ENCODE data around the gene PPP2R2C. TPM values are rescaled to one million over a fixed set of nuclear protein-coding genes. Genes with fewer than 3 reads are reported as not detected.

PPP2R2C gene
- total and polyA plus RNA-seq, 2 donors (not counting 1 experiment from before 2014, with no cell fraction given): 0.10 to 0.17 TPM

DNA sequence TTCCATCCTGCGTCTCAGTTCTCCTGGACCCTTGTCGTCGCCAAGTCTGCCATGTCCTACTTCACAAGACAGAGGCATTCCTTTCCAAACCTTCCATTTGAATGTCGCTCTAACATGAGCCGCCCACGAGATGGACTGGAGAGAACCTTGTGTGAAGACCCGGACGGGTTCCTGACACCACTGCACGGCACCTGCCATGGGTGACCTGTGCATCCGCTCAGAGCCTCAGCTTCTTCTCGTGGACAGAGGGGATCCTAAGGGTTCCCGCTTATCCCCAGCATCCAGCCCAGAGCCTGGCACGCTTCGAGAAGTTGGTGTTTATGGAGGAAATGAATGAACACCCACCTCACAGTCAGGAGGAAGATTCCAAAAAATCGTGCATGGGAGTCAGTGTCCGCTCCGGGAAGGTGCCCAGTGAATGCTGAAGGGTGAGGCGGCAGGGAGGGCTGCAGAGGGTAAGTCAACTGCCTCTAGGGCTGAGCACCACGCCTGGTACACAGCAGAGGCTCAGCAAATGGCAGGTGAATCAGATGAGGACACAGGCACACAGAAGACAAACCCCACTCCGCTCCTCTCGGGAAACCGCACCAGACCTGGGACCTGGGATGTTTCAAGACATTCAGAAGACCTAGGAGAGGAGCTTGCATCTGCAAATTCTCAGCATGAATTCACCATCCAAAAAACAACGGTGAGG, 150.2 kb downstream of the PPP2R2C start:
- no peaks in the 10 kb centered on the region for H3K27me3 ChIP-seq (ENCODE audit: control insufficient read depth, insufficient read depth, low read length)
- no peaks in the 10 kb centered on the region for H4K20me1 ChIP-seq (ENCODE audit: control insufficient read depth, extremely low read depth, insufficient read depth, low read length)
- DNase-seq (ENCODE audit: low read depth in 2 of 2): no peak
- no peak overlapping the region for H3K4me3 ChIP-seq (replicated peaks in 1 of 4; ENCODE audit: control extremely low read depth in 1 of 4, insufficient read depth in 1 of 4, low read depth in 3 of 4, low read length in 4 of 4)
- no peaks in the 10 kb centered on the region for H3K79me2 ChIP-seq (ENCODE audit: control insufficient read depth, insufficient read depth, low read length)
- H3K9me3 ChIP-seq (ENCODE audit: control insufficient read depth, insufficient read depth, low read depth, low read length): no peaks in the 10 kb centered on the region
- no peak overlapping the region for H2AFZ ChIP-seq (ENCODE audit: low read length)
- TF ChIP-seq EZH2 (IDR thresholded peaks at IDR 0.05; ENCODE audit: low read length, missing control alignments) (no peak), CTCF (conservative IDR thresholded peaks at IDR 0.05 in 1 of 2, IDR thresholded peaks at IDR 0.05 in 1 of 2; ENCODE audit: low read depth in 1 of 2, low read length in 2 of 2) (no peak)
- no peaks in the 10 kb centered on the region for H3K4me1 ChIP-seq (ENCODE audit: control insufficient read depth, extremely low read depth, insufficient read depth, low read length)
- H3K9ac ChIP-seq (ENCODE audit: insufficient read depth, low read length): no peak overlapping the region
- H3K36me3 ChIP-seq (ENCODE audit: control insufficient read depth, insufficient read depth, low read length): no peaks in the 10 kb centered on the region
- no peak overlapping the region for H3K27ac ChIP-seq (ENCODE audit: insufficient read depth, low read length)
- no peak overlapping the region for H3K4me2 ChIP-seq (ENCODE audit: extremely low read depth, insufficient read depth, low read length)

DNA sequence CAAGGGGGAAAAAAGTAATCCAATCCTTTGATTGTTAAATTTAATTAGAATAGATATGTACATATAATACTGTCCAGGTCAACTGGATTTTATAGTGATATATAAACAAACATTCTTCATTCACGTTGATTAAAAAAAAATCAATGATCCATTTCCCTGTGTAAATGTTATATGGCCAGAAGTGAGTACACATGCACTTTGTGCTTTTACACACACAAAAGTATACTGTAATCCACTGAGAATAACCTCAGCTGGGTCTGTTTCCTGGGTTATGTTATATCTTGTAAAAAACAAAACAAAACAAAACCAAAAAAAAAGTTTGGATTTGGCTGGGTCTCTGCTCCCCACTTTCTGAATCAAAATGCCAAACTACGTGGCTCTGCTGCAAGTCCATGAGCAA, 151.1 kb downstream of the PPP2R2C start:
- Histone ChIP-seq H3K79me2 (ENCODE audit: control insufficient read depth, insufficient read depth, low read length) (no peaks in the 10 kb centered on the region), H3K27me3 (ENCODE audit: control insufficient read depth, insufficient read depth, low read length) (no peaks in the 10 kb centered on the region), H3K4me2 (ENCODE audit: extremely low read depth, insufficient read depth, low read length) (no peak overlapping the region), H3K9me3 (ENCODE audit: control insufficient read depth, insufficient read depth, low read depth, low read length) (no peaks in the 10 kb centered on the region), H3K4me1 (ENCODE audit: control insufficient read depth, extremely low read depth, insufficient read depth, low read length) (no peaks in the 10 kb centered on the region), H3K4me3 (replicated peaks in 1 of 4; ENCODE audit: control extremely low read depth in 1 of 4, insufficient read depth in 1 of 4, low read depth in 3 of 4, low read length in 4 of 4) (no peak overlapping the region), H3K36me3 (ENCODE audit: control insufficient read depth, insufficient read depth, low read length) (no peaks in the 10 kb centered on the region), H3K27ac (ENCODE audit: insufficient read depth, low read length) (no peak overlapping the region), H4K20me1 (ENCODE audit: control insufficient read depth, extremely low read depth, insufficient read depth, low read length) (no peaks in the 10 kb centered on the region), H2AFZ (ENCODE audit: low read length) (no peak overlapping the region), H3K9ac (ENCODE audit: insufficient read depth, low read length) (no peak overlapping the region)
- no peak for DNase-seq (ENCODE audit: low read depth in 2 of 2)
- no peak for TF ChIP-seq CTCF (conservative IDR thresholded peaks at IDR 0.05 in 1 of 2, IDR thresholded peaks at IDR 0.05 in 1 of 2; ENCODE audit: low read depth in 1 of 2, low read length in 2 of 2)
- TF ChIP-seq EZH2 (IDR thresholded peaks at IDR 0.05; ENCODE audit: low read length, missing control alignments): no peak

GRCh38 chr4:6320663-6321062, 151.8 kb downstream of the PPP2R2C start:
- Histone ChIP-seq H3K4me3 (replicated peaks in 1 of 4; ENCODE audit: control extremely low read depth in 1 of 4, insufficient read depth in 1 of 4, low read depth in 3 of 4, low read length in 4 of 4) (no peak overlapping the region), H3K79me2 (ENCODE audit: control insufficient read depth, insufficient read depth, low read length) (no peaks in the 10 kb centered on the region), H3K9ac (ENCODE audit: insufficient read depth, low read length) (no peak overlapping the region), H3K27me3 (ENCODE audit: control insufficient read depth, insufficient read depth, low read length) (no peaks in the 10 kb centered on the region), H3K4me1 (ENCODE audit: control insufficient read depth, extremely low read depth, insufficient read depth, low read length) (no peaks in the 10 kb centered on the region), H2AFZ (ENCODE audit: low read length) (no peak overlapping the region), H3K4me2 (ENCODE audit: extremely low read depth, insufficient read depth, low read length) (no peak overlapping the region), H3K27ac (ENCODE audit: insufficient read depth, low read length) (no peak overlapping the region), H3K9me3 (ENCODE audit: control insufficient read depth, insufficient read depth, low read depth, low read length) (no peaks in the 10 kb centered on the region), H3K36me3 (ENCODE audit: control insufficient read depth, insufficient read depth, low read length) (no peaks in the 10 kb centered on the region), H4K20me1 (ENCODE audit: control insufficient read depth, extremely low read depth, insufficient read depth, low read length) (no peaks in the 10 kb centered on the region)
- no peak for TF ChIP-seq EZH2 (IDR thresholded peaks at IDR 0.05; ENCODE audit: low read length, missing control alignments)
- TF ChIP-seq CTCF (conservative IDR thresholded peaks at IDR 0.05 in 1 of 2, IDR thresholded peaks at IDR 0.05 in 1 of 2; ENCODE audit: low read depth in 1 of 2, low read length in 2 of 2): no peak
- DNase-seq (ENCODE audit: low read depth in 2 of 2): no peak
